Endothelial cell of umbilical vein (primary cell): ENCODE results near the gene FZD10. TPM values are rescaled to one million over a fixed set of nuclear protein-coding genes. Genes with fewer than 3 reads are reported as not detected.

Source experiments
- BruUV-seq: library from RNA; stranded (reverse); fragments of 400-500 nt; replicated peaks from 2 replicates; lab custom pipeline; 2021; lab: Mats Ljungman, UMichigan
- CTCF ChIA-PET: fragments of 300-600, 350-600 bp; sonication (Branson Sonifier 250); formaldehyde crosslinking; loops from one replicate; lab custom pipeline; 2021; ENCODE audit warnings: antibody characterized with exemption, inconsistent platforms; lab: Charles Lee
- POLR2A ChIA-PET: fragments of 300-600, 350-600 bp; sonication (Branson Sonifier 250); formaldehyde crosslinking; loops from one replicate; lab custom pipeline; 2021; ENCODE audit warnings: antibody characterized with exemption, inconsistent platforms; lab: Charles Lee
- DNase-seq: peaks from one replicate; pipeline ENCODE4 v3.0.0-alpha.2; 2011; ENCODE audit warnings: low read depth, low spot score
- FAIRE-seq: peaks from 2 replicates; lab custom pipeline; 2011; peaks lifted over from hg19 to GRCh38; lab: Jason Lieb, UNC
- H2AFZ ChIP-seq: 2 replicates; pipeline ENCODE4 v1.6.0; 2012; ENCODE audit warnings: low read depth, low read length, control low read depth, inconsistent platforms
- H3K27ac ChIP-seq: 2 replicates; pipeline ENCODE4 v1.5.1; 2011; ENCODE audit warnings: low read depth, mild to moderate bottlenecking, control low read depth, low read length, moderate library complexity; ENCODE audit not compliant: insufficient read depth
- H3K27me3 ChIP-seq, 2 experiments: 2 replicates each; pipeline versions ENCODE4 v1.6.0 to v1.6.1; 2011; ENCODE audit warnings: low read length in 2 of 2, mixed read lengths in 1 of 2; ENCODE audit not compliant: control insufficient read depth in 2 of 2, insufficient read depth in 2 of 2
- H3K36me3 ChIP-seq, 2 experiments: 2 replicates in 1 of 2; 3 replicates in 1 of 2; pipeline ENCODE4 v1.5.1; 2011; ENCODE audit warnings: low read length in 2 of 2, mild to moderate bottlenecking in 1 of 2, moderate library complexity in 1 of 2; ENCODE audit not compliant: control insufficient read depth in 2 of 2, insufficient read depth in 2 of 2; ENCODE audit errors: extremely low read depth in 1 of 2
- H3K4me1 ChIP-seq: 3 replicates; pipeline ENCODE4 v1.5.1; 2011; ENCODE audit warnings: mild to moderate bottlenecking, low read length; ENCODE audit not compliant: control insufficient read depth, insufficient read depth; ENCODE audit errors: extremely low read depth
- H3K4me2 ChIP-seq: 2 replicates; pipeline ENCODE4 v1.6.1; 2011; ENCODE audit warnings: low read length, control low read depth, mixed read lengths; ENCODE audit not compliant: insufficient read depth
- H3K4me3 ChIP-seq, 3 experiments: fragments of 200-600 bp in 1 of 3; sonication (generic), shearing (Covaris generic) in 1 of 3; replicated peaks in 1 of 3; 2 replicates each; pipeline ENCODE4 v1.5.1; 2011 to 2016; ENCODE audit warnings: control low read depth in 3 of 3, low read length in 3 of 3, mild to moderate bottlenecking in 2 of 3, inconsistent platforms in 1 of 3, low read depth in 1 of 3, moderate library complexity in 1 of 3; ENCODE audit not compliant: insufficient read depth in 1 of 3
- H3K79me2 ChIP-seq: 2 replicates; pipeline ENCODE4 v1.6.0; 2012; ENCODE audit warnings: low read length, inconsistent platforms; ENCODE audit not compliant: control insufficient read depth, insufficient read depth
- H3K9ac ChIP-seq: replicated peaks from 2 replicates; pipeline ENCODE3; 2011; ENCODE audit warnings: low read length, control low read depth; ENCODE audit not compliant: insufficient read depth; ENCODE audit errors: extremely low read depth
- H3K9me1 ChIP-seq: replicated peaks from 3 replicates; pipeline ENCODE4 v1.6.0; 2011; ENCODE audit warnings: mild to moderate bottlenecking, low read length; ENCODE audit not compliant: control insufficient read depth, insufficient read depth; ENCODE audit errors: extremely low read depth
- H3K9me3 ChIP-seq: replicated peaks from 2 replicates; pipeline ENCODE4 v1.5.1; 2012; ENCODE audit warnings: low read length, inconsistent platforms; ENCODE audit not compliant: control insufficient read depth, insufficient read depth
- H4K20me1 ChIP-seq: replicated peaks from 2 replicates; pipeline ENCODE3; 2011; ENCODE audit warnings: mild to moderate bottlenecking, low read length; ENCODE audit not compliant: control insufficient read depth, insufficient read depth; ENCODE audit errors: extremely low read depth
- EZH2 ChIP-seq: IDR thresholded peaks from 2 replicates; pipeline ENCODE4 v1.6.1; 2012; ENCODE audit warnings: borderline replicate concordance, low read depth, mild to moderate bottlenecking, moderate library complexity, low read length, inconsistent platforms; ENCODE audit not compliant: severe bottlenecking
- FOS ChIP-seq: IDR thresholded peaks from 2 replicates; pipeline ENCODE4 v1.6.1; 2011; ENCODE audit warnings: mild to moderate bottlenecking, low read length, moderate library complexity, borderline replicate concordance; ENCODE audit not compliant: insufficient read depth
- GATA2 ChIP-seq: IDR thresholded peaks from 2 replicates; pipeline ENCODE4 v1.7.0; 2011; ENCODE audit warnings: low read depth, mild to moderate bottlenecking, moderate library complexity, mixed read lengths, low read length; ENCODE audit not compliant: insufficient read length, insufficient read depth
- JUN ChIP-seq: IDR thresholded peaks from 2 replicates; pipeline ENCODE4 v1.6.1; 2011; ENCODE audit warnings: borderline replicate concordance, low read depth; ENCODE audit not compliant: insufficient read length, insufficient read depth
- MYC ChIP-seq: IDR thresholded peaks from one replicate; pipeline ENCODE4 v1.6.1; 2011; ENCODE audit warnings: mild to moderate bottlenecking, low read depth, low read length
- POLR2A ChIP-seq: IDR thresholded peaks from 2 replicates; pipeline ENCODE4 v1.6.1; 2012; ENCODE audit warnings: low read depth, mild to moderate bottlenecking, control low read depth, low read length
- POLR2AphosphoS5 ChIP-seq: IDR thresholded peaks from 2 replicates; pipeline ENCODE4 v1.6.1; 2012; ENCODE audit warnings: low read depth, mild to moderate bottlenecking, control low read depth, low read length, moderate library complexity; ENCODE audit not compliant: insufficient read depth
- dilution Hi-C: fragments of 300-500 bp; cut with MboI; formaldehyde crosslinking; loops from one replicate; pipeline ENCODE4 v1.15.0; 2019; ENCODE audit warnings: low sequenced_read_pairs; ENCODE audit not compliant: extremely low pct_ligation_motif_present
- intact Hi-C: fragments of 100-400 bp; cut with micrococcal nuclease; formaldehyde crosslinking; loops from one replicate; pipeline ENCODE4 v1.10.0; 2022
- polyA plus RNA-seq, 4 experiments: library from polyadenylated mRNA; depleted of rRNA in 3 of 4; stranded (reverse) in 3 of 4; unstranded in 1 of 4; fragments of >200 nt; gene quantifications; 2 replicates each; pipeline versions ENCODE4 v1.2.1 to v1.2.3, GENCODE V29; 2011 to 2012; ENCODE audit warnings: missing spikeins in 1 of 4
- total RNA-seq: library from RNA; stranded (reverse); gene quantifications from 2 replicates; pipeline ENCODE4 v1.2.3, GENCODE V29; 2021
- TF ChIP-seq, protein P1 (sequence below), 2 donors: IDR thresholded peaks; 1 replicate in 1 of 2; 2 replicates in 1 of 2; pipeline ENCODE4 v1.5.1; 2011; ENCODE audit warnings: low read length in 2 of 2, mild to moderate bottlenecking in 2 of 2, moderate library complexity in 2 of 2, control low read depth in 1 of 2, inconsistent platforms in 1 of 2, low read depth in 1 of 2; ENCODE audit not compliant: insufficient read depth in 1 of 2; ENCODE audit errors: extremely low read depth in 1 of 2
- TF ChIP-seq, protein P2 (sequence below): IDR thresholded peaks from 2 replicates; pipeline ENCODE4 v1.6.1; 2011; ENCODE audit not compliant: insufficient read depth, insufficient read length

The FZD10 gene
- total and polyA plus RNA-seq, 2 donors (not counting 3 experiments of a cell fraction or from before 2014, with no cell fraction given) = not detected

DNA sequence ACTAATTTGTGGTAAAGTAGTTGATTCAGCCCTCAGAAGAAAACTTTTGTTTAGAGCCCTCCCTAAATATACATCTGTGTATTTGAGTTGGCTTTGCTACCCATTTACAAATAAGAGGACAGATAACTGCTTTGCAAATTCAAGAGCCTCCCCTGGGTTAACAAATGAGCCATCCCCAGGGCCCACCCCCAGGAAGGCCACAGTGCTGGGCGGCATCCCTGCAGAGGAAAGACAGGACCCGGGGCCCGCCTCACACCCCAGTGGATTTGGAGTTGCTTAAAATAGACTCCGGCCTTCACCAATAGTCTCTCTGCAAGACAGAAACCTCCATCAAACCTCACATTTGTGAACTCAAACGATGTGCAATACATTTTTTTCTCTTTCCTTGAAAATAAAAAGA is 2.7 kb downstream of the FZD10 start:
- H3K4me1 ChIP-seq = no peaks in the 10 kb centered on the region
- dilution Hi-C loops = no loop called here
- no TSS peak for BruUV-seq
- DNase-seq (no peak), FAIRE-seq (no peak)
- H3K4me3 ChIP-seq = no peak overlapping the region
- no peaks in the 10 kb centered on the region for H3K9me1 ChIP-seq
- H3K27me3 ChIP-seq = peaks cover 13 to 24% of the 10 kb centered on the region in 2 experiments
- H3K36me3 ChIP-seq = no peaks in the 10 kb centered on the region
- H3K27ac ChIP-seq = no peak overlapping the region
- H2AFZ ChIP-seq = no peak overlapping the region
- H4K20me1 ChIP-seq = no peaks in the 10 kb centered on the region
- H3K9me3 ChIP-seq = no peaks in the 10 kb centered on the region
- ChIA-PET CTCF (no interaction called here), POLR2A (no interaction called here)
- intact Hi-C loops = no loop called here
- no peak overlapping the region for H3K4me2 ChIP-seq
- no peak overlapping the region for H3K9ac ChIP-seq
- no peaks in the 10 kb centered on the region for H3K79me2 ChIP-seq
- TF ChIP-seq, protein P1, sequence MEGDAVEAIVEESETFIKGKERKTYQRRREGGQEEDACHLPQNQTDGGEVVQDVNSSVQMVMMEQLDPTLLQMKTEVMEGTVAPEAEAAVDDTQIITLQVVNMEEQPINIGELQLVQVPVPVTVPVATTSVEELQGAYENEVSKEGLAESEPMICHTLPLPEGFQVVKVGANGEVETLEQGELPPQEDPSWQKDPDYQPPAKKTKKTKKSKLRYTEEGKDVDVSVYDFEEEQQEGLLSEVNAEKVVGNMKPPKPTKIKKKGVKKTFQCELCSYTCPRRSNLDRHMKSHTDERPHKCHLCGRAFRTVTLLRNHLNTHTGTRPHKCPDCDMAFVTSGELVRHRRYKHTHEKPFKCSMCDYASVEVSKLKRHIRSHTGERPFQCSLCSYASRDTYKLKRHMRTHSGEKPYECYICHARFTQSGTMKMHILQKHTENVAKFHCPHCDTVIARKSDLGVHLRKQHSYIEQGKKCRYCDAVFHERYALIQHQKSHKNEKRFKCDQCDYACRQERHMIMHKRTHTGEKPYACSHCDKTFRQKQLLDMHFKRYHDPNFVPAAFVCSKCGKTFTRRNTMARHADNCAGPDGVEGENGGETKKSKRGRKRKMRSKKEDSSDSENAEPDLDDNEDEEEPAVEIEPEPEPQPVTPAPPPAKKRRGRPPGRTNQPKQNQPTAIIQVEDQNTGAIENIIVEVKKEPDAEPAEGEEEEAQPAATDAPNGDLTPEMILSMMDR (IDR thresholded peaks at IDR 0.05; ENCODE audit: extremely low read depth in 1 of 2, insufficient read depth in 1 of 2, low read depth in 1 of 2, low read length in 2 of 2) = no peak
- no peak for TF ChIP-seq MYC
- no peak for TF ChIP-seq FOS
- TF ChIP-seq, protein P2, sequence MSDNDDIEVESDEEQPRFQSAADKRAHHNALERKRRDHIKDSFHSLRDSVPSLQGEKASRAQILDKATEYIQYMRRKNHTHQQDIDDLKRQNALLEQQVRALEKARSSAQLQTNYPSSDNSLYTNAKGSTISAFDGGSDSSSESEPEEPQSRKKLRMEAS = no peak
- no peak for TF ChIP-seq POLR2A
- no peak for TF ChIP-seq EZH2
- no peak for TF ChIP-seq JUN
- no peak for TF ChIP-seq GATA2
- TF ChIP-seq POLR2AphosphoS5 = no peak
